Measurements from ENCODE around the gene ZNRF1.

DNA sequence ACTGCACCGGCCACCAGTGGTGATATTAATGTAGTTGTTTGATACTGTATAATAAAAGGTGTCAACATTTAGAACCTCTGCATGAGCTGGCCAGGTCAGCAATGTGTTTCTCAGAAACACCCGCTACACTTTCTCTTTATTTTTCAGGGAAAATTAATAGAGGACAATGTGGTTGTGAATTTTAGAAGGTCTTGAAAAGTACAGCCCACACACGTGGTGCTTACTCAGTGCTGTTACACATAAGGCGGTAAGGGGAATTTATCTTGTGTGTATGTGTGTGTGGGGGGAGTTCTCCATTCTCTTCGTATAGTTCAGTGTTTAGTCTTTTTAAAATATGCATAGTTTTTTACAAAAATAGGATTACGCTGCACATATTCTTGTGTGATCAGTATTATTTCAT lies 145.1 kb downstream of the ZNRF1 start:
- TF ChIP-seq, protein P1, sequence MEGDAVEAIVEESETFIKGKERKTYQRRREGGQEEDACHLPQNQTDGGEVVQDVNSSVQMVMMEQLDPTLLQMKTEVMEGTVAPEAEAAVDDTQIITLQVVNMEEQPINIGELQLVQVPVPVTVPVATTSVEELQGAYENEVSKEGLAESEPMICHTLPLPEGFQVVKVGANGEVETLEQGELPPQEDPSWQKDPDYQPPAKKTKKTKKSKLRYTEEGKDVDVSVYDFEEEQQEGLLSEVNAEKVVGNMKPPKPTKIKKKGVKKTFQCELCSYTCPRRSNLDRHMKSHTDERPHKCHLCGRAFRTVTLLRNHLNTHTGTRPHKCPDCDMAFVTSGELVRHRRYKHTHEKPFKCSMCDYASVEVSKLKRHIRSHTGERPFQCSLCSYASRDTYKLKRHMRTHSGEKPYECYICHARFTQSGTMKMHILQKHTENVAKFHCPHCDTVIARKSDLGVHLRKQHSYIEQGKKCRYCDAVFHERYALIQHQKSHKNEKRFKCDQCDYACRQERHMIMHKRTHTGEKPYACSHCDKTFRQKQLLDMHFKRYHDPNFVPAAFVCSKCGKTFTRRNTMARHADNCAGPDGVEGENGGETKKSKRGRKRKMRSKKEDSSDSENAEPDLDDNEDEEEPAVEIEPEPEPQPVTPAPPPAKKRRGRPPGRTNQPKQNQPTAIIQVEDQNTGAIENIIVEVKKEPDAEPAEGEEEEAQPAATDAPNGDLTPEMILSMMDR (IDR thresholded peaks at IDR 0.05), result no peak
- no peak for TF ChIP-seq EZH2 (IDR thresholded peaks at IDR 0.05; ENCODE audit: borderline replicate concordance, insufficient read depth, low read depth, low read length, poor library complexity, severe bottlenecking)

Measured in B cell (primary cell).